ENCODE data around the gene TIAM2.
"Not testable (repeated sequence)": the region's sequence is repeated elsewhere in the genome, so short reads cannot be mapped to it uniquely, and the experiment has no call there.

The TIAM2 gene

GRCh38 chr6:155230975-155231374, 235.9 kb downstream of the TIAM2 start:
- DNase-seq (ENCODE audit: low read depth, low spot score) = not testable (repeated sequence)

- no peak for DNase-seq (ENCODE audit: low read depth, low spot score)
Measured at GRCh38 chr6:155232848-155233247, 237.7 kb downstream of the TIAM2 start.

GRCh38 chr6:155234167-155234566, 239.1 kb downstream of the TIAM2 start:
- no peak for DNase-seq (ENCODE audit: low read depth, low spot score)

GRCh38 chr6:155234687-155235086, 239.6 kb downstream of the TIAM2 start:
- no peak for DNase-seq (ENCODE audit: low read depth, low spot score)

GRCh38 chr6:155235087-155235486, 240.0 kb downstream of the TIAM2 start:
- no peak for DNase-seq (ENCODE audit: low read depth, low spot score)

- no peak for DNase-seq (ENCODE audit: low read depth, low spot score)
Measured at GRCh38 chr6:155237613-155238012, 242.5 kb downstream of the TIAM2 start.

- DNase-seq (ENCODE audit: low read depth, low spot score) = no peak
Measured at GRCh38 chr6:155240905-155241600, 245.9 kb downstream of the TIAM2 start.

GRCh38 chr6:155241966-155242365, 246.9 kb downstream of the TIAM2 start:
- no peak for DNase-seq (ENCODE audit: low read depth, low spot score)

- no peak for DNase-seq (ENCODE audit: low read depth, low spot score)
Measured at GRCh38 chr6:155244434-155244833, 249.3 kb downstream of the TIAM2 start.

- DNase-seq (ENCODE audit: low read depth, low spot score) = no peak
Measured at GRCh38 chr6:155245193-155245592, 250.1 kb downstream of the TIAM2 start.

- no peak for DNase-seq (ENCODE audit: low read depth, low spot score)
Measured at GRCh38 chr6:155245831-155246230, 250.7 kb downstream of the TIAM2 start.

- no peak for DNase-seq (ENCODE audit: low read depth, low spot score)
Measured at GRCh38 chr6:155246825-155247224, 251.7 kb downstream of the TIAM2 start.

GRCh38 chr6:155247618-155248007, 252.5 kb downstream of the TIAM2 start:
- no peak for DNase-seq (ENCODE audit: low read depth, low spot score)

- peak; percentile 56 for DNase-seq (ENCODE audit: low read depth, low spot score)
Measured at GRCh38 chr6:155248008-155249001, 253.2 kb downstream of the TIAM2 start.

GRCh38 chr6:155250701-155251381, 255.7 kb downstream of the TIAM2 start:
- no peak for DNase-seq (ENCODE audit: low read depth, low spot score)

- DNase-seq (ENCODE audit: low read depth, low spot score) = no peak
Measured at GRCh38 chr6:155252581-155252980, 257.5 kb downstream of the TIAM2 start.

GRCh38 chr6:155253337-155253736, 258.2 kb downstream of the TIAM2 start:
- DNase-seq (ENCODE audit: low read depth, low spot score) = no peak

- no peak for DNase-seq (ENCODE audit: low read depth, low spot score)
Measured at GRCh38 chr6:155254139-155254538, 259.0 kb downstream of the TIAM2 start.

- DNase-seq (ENCODE audit: low read depth, low spot score) = no peak
Measured at GRCh38 chr6:155256122-155256795, 261.1 kb downstream of the TIAM2 start.

- no peak for DNase-seq (ENCODE audit: low read depth, low spot score)
Measured at GRCh38 chr6:155257796-155258195, 262.7 kb downstream of the TIAM2 start.

- DNase-seq (ENCODE audit: low read depth, low spot score) = no peak
Measured at GRCh38 chr6:155259204-155259603, 264.1 kb downstream of the TIAM2 start.

- DNase-seq (ENCODE audit: low read depth, low spot score) = no peak
Measured at GRCh38 chr6:155259897-155260296, 264.8 kb downstream of the TIAM2 start.

All from smooth muscle cell of the brain vasculature (primary cell).